AG09309 (cell line): ENCODE data around the gene GALNT10.

ENCODE experiments used
- DNase-seq: peaks from one replicate; pipeline ENCODE4 v3.0.0-alpha.2; 2010; ENCODE audit warnings: low read depth
- H3K4me3 ChIP-seq: 2 replicates; pipeline ENCODE4 v1.5.1; 2011; ENCODE audit warnings: mild to moderate bottlenecking, low read depth, low read length, moderate library complexity; ENCODE audit not compliant: control insufficient read depth
- CTCF ChIP-seq: IDR thresholded peaks from 2 replicates; pipeline ENCODE4 v1.5.1; 2011; ENCODE audit warnings: mild to moderate bottlenecking, low read depth, low read length, inconsistent platforms; ENCODE audit not compliant: insufficient read depth, control insufficient read depth; ENCODE audit errors: missing control alignments

Gene GALNT10

GRCh38 chr5:154461531-154461930, 271.0 kb downstream of the GALNT10 start:
- TF ChIP-seq CTCF, result peak; percentile 34
- no peak overlapping the region for H3K4me3 ChIP-seq
- DNase-seq, result no peak

GRCh38 chr5:154464438-154464837, 273.9 kb downstream of the GALNT10 start:
- DNase-seq, result no peak
- no peak overlapping the region for H3K4me3 ChIP-seq
- no peak for TF ChIP-seq CTCF

GRCh38 chr5:154465169-154465568, 274.6 kb downstream of the GALNT10 start:
- DNase-seq, result peak; percentile 24
- no peak for TF ChIP-seq CTCF

GRCh38 chr5:154466147-154466546, 275.6 kb downstream of the GALNT10 start:
- DNase-seq, result no peak
- H3K4me3 ChIP-seq, result no peak overlapping the region
- no peak for TF ChIP-seq CTCF

More at GRCh38 chr5:154465169-154465568, 274.6 kb downstream of the GALNT10 start:
- H3K4me3 ChIP-seq, result no peak overlapping the region

- no peak for DNase-seq
- H3K4me3 ChIP-seq, result no peak overlapping the region
- TF ChIP-seq CTCF, result no peak
These were observed 276.1 kb downstream of the GALNT10 start for GRCh38 chr5:154466671-154467070.

- peak; percentile 34 for DNase-seq
- no peak overlapping the region for H3K4me3 ChIP-seq
- TF ChIP-seq CTCF, result peak; percentile 91
These were observed 277.3 kb downstream of the GALNT10 start for GRCh38 chr5:154467655-154468354.
